NCI-H1092 treated with DMSO at 0.1 percent for 48 hours (cell line): ENCODE results near the gene CNGA3.
"Not testable (repeated sequence)": the region's sequence is repeated elsewhere in the genome, so short reads cannot be mapped to it uniquely, and the experiment has no call there.

Experiments
- DNase-seq: peaks from one replicate; lab custom pipeline; 2025; lab: John Stamatoyannopoulos, UW

The CNGA3 gene

GRCh38 chr2:98404556-98405250, 58.4 kb downstream of the CNGA3 start:
- DNase-seq = no peak

DNA sequence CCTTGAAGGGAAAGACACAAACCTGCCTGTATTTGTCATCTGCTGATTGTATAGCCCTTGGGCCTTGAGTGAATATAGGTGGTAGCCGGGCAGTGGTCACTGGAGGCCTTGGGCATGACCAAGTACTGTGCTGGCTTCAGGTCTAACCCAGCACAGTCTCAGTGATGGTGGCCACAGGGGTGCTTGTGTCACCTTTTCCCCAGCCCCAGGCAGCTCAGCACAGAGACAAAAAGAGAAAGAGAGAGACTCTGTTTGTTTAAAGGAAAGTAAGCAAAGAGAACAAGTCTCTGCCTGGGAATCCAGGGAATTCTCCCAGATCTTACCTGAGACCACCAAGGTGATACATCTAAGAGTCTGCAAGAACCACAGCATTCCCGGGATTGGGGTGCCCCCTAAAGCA, 59.0 kb downstream of the CNGA3 start:
- DNase-seq = no peak

DNA sequence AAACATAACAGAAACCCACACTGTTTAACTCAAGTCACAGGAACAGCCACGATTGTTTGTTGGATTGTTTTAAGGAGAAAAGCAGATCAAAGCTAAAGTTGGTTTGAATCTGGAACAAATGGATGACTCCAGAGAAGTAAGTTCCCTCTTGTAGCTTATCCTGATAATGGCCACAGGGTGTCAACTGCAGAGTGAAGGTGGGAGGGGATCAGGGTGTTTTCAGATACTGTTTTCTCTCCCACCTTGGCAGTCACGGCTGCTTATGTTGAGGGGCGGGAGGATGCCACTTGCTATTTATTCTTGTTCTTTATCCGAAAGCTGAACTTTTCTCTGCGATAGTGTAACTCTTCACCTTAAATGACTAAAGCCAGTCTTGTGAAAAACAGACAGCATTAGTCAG, 61.9 kb downstream of the CNGA3 start:
- DNase-seq = no peak

DNA sequence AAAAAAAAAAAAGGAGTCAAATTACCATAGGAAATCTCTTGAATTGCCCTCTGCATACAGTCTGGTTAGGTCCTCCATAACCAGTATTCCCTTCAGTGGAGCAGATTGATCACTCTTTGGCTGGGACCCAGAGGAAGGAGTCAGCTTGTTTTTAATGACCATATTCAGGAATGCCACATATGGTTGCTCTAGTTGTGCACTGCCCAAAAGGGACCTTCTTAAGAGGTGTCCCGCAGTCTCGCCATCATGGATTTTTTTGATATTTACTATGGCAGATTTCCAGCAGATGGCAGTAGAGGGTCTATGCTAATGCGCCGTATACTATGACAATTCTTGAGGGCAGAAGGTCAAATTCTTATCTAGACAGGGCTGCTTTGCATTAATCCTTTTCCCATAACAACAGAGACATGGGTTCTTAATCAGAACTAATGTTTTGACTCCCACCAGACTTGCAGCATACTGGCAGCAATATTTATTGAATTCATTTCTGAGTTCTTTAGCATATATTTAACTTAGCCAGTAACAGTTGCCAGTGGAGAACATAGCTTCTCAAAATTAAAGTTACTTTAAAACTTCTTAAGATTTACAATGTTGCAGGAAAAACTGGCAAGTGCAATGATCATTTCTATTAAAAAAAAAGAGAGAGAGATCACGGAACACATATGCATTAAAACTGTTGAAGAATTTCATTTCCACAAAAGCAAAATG, 66.6 kb downstream of the CNGA3 start:
- peak; percentile 46 for DNase-seq

- DNase-seq = not testable (repeated sequence)
Measured at GRCh38 chr2:98414246-98414645, 68.0 kb downstream of the CNGA3 start.

DNA sequence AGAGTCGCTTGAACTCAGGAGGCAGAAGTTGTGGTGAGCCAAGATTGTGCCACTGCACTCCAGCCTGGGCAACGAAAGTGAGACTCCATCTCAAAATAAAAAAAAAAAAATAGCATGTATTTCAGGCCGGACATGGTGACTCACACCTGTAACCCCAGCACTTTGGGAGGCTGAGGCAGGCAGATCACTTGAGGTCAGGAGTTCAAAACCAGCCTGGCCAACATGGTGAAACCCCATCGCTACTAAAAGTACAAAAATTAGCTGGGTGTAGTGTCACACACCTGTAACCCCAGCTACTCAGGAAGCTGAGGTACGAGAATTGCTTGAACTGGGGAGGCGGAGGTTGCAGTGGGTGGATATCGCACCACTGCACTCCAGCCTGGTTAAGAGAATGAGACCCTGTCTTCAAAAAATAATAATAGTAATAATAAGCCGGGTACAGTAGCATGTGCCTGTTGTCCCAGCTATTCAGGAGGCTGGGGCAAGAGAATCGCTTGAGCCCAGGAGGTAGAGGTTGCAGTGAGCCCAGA, 69.5 kb downstream of the CNGA3 start:
- not testable (repeated sequence) for DNase-seq

- no peak for DNase-seq
Measured at GRCh38 chr2:98416383-98417159, 70.3 kb downstream of the CNGA3 start.

GRCh38 chr2:98419544-98419943, 73.3 kb downstream of the CNGA3 start:
- DNase-seq = no peak

DNA sequence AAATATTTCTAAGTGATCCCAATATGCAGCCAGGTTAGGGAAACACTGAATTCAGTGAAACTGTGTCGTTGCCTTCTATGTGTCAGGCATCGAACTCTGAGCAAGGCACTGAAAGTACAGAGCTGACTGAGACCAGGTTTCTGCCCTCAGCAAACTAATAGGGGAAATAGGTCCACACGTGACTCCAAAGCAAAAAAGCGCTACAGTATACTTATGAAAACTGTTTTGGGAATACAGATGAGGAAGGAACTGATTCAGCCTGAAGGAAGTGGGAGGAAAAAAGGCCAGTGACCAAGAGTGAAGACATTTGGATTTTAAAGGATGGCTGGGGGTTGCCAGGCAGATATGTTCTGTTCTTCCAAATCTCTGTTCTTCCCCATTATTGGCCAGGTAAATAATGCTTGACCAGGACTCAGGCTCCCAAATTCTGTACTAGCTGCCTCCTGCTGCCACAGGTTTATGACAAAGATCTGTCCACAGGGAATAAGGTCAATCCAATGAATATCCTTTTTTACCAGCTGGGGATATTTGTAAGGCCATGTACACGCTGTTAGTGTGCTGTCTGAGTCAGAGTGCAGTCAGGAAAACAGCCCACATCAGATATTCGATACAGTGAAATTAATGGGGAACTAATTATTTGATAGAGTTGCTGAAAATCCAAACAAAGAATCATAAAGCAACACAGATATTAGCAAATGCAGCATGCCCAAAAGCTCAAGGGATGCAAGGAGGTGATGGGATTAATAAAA, 73.9 kb downstream of the CNGA3 start:
- no peak for DNase-seq

DNA sequence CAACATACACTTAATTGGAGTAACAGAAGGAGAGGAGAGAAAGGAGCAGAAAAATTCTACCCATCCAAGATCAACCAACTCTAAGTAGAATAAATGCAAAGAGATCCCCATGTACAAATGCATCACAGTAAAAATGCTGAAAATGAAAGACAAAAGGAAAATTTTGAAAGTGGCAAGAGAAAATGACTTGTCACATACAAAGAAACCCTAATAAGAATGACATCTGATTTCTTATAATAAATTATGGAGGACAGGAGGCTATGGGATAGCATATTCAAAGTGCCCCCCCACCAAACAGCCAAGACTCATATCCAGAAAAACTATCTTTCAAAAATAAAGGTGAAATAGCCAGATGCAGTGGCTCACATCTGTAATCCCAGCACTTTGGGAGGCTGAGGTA, 76.2 kb downstream of the CNGA3 start:
- no peak for DNase-seq

DNA sequence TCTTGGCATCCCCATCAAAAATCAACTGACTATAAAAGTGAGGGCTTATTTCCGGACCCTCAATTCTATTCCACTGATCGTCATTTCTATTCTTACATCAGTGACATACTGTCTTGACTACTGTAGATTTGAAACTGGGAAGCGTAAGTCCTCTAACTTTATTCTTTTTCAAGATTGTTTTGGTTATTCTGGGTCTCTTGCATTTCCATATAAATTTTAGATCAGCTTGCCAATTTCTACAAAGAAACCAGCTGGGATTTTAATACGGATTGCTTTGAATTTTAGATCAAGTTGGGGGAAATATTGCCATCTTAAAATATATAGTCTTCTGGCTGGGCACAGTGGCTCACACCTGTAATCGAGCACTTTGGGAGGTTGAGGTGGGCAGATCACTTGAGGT, 80.5 kb downstream of the CNGA3 start:
- no peak for DNase-seq

- DNase-seq = no peak
Measured at GRCh38 chr2:98432145-98432544, 85.9 kb downstream of the CNGA3 start.

GRCh38 chr2:98433363-98433964, 87.2 kb downstream of the CNGA3 start:
- no peak for DNase-seq

DNA sequence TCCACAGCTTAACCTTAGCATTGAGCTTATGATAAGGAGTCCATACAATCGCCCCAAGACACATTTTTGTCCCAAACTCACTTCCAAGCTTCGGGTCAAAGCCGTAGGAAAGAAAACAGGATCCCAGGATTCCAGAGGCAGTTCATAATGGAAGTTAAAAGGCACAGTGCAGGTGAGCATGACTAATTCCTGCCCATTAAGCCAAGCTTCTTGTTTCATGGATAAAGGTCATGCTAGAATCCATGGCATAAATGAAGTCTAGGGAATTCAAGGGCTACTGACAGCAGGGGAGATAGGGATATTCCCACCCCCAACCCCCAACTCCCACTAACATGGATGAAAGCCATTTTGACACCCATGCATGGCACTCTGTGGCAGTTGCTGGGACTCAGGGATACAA, 88.2 kb downstream of the CNGA3 start:
- no peak for DNase-seq

DNA sequence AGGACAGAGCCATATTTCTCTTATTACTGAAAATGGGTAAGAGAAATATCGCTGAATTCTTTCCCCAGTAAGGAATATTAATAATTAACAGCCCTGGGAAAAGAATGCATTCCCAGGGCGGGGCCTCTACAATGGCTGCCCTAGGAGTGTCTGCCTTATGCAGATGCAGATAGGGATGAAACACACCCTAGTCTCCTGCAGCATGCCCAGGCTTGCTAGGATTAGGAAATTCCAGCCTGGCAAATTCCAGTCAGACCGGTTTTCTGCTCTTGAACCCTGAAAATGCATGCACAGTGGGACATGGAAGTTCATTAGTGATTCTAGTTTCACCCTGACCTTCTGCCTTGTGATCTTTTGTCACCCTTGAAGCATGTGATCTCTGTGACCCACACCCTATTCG, 89.4 kb downstream of the CNGA3 start:
- not testable (repeated sequence) for DNase-seq

- DNase-seq = no peak
Measured at GRCh38 chr2:98436734-98437133, 90.5 kb downstream of the CNGA3 start.

GRCh38 chr2:98438190-98439133, 92.2 kb downstream of the CNGA3 start:
- no peak for DNase-seq

DNA sequence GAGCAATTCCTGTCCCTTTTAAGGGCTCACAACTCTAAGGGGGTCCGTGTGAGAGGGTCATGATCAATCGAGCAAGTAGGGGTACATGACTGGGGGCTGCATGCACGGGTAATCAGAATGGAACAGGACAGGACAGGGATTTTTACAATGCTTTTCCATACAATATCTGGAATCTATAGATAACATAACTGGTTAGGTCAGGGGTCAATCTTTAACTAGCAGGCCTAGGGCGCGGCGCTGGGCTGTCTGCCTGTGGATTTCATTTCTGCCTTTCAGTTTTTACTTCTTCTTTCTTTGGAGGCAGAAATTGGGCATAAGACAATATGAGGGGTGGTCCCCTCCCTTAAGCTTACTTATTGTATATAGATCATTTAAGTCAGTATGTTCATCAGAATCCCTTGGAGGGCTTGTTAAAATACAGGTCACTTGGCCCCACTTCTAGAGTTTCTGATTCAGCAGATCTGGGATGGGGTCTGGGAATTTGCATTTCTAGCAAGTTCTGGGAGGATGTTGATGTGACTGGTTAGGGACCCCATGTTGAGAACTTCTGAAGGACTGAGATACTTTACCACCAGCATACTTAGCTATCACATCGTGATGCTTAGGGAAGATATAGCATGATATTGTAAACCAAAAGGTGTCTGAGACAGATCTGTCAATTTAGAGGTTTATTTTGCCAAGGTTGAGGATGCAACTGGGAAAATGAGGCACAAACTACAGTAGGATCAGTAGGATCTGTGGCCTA, 95.6 kb downstream of the CNGA3 start:
- no peak for DNase-seq

GRCh38 chr2:98442488-98442887, 96.2 kb downstream of the CNGA3 start:
- no peak for DNase-seq
